Psoas muscle (tissue), 8 donors: ENCODE measurements around the gene CDH24. TPM values are rescaled to one million over a fixed set of nuclear protein-coding genes. Genes with fewer than 3 reads are reported as not detected.

ENCODE experiments used
- ATAC-seq, 4 donors: fragments of 200-7000 bp; cut with Tn5 transposase; one replicate each; pipeline ENCODE4 v1.9.1; 2020; ENCODE audit warnings: moderate library complexity in 3 of 4, mild to moderate bottlenecking in 2 of 4
- DNase-seq, 2 donors: peaks; one replicate each; pipeline ENCODE4 v3.0.0-alpha.2; 2020
- H3K27ac ChIP-seq: fragments of 200-600 bp; one replicate; pipeline ENCODE4 v1.8.0; 2022
- H3K27me3 ChIP-seq, 3 donors: fragments of 200-600 bp in 1 of 3; one replicate each; pipeline versions ENCODE4 v1.6.1 to v1.8.0; 2013 to 2022; ENCODE audit warnings: low read length in 2 of 3, mild to moderate bottlenecking in 2 of 3, moderate library complexity in 1 of 3; ENCODE audit not compliant: insufficient read depth in 3 of 3
- H3K36me3 ChIP-seq, 2 donors: fragments of 200-600 bp in 1 of 2; one replicate each; pipeline versions ENCODE4 v1.6.1 to v1.8.0; 2013 to 2022; ENCODE audit warnings: low read depth in 1 of 2, mild to moderate bottlenecking in 1 of 2, moderate library complexity in 1 of 2; ENCODE audit not compliant: insufficient read depth in 1 of 2
- H3K4me1 ChIP-seq: fragments of 200-600 bp; one replicate; pipeline ENCODE4 v1.8.0; 2022
- H3K4me3 ChIP-seq: fragments of 200-600 bp; one replicate; pipeline ENCODE4 v1.8.0; 2022; ENCODE audit warnings: mild to moderate bottlenecking
- H3K9me3 ChIP-seq: fragments of 200-600 bp; one replicate; pipeline ENCODE4 v1.8.0; 2022
- CTCF ChIP-seq: fragments of 200-600 bp; IDR thresholded peaks from one replicate; pipeline ENCODE4 v1.8.0; 2022; ENCODE audit warnings: antibody characterized with exemption
- WGBS, 3 donors: extraction: QIAGEN DNeasy Blood & Tissue Kit; methylation state at CpG; one replicate each; pipeline versions ENCODE4 v1.1.6 to v1.1.7; 2013; 5-methylcytosine and 5-hydroxymethylcytosine counted together
- intact Hi-C, 2 donors: fragments of 100-400 bp; cut with DNase I; formaldehyde crosslinking; loops; one replicate each; pipeline versions ENCODE4 v1.11.0 to v1.14.2; 2022
- polyA plus RNA-seq, 3 donors: library from polyadenylated mRNA; stranded (reverse); fragments of 200-250 nt; gene quantifications; one replicate each; pipeline ENCODE4 v1.2.3, GENCODE V29; 2013
- total RNA-seq, 4 donors: library from RNA; stranded (reverse); fragmentation: NEBNext Ultra II Directional in 2 of 4; extraction: Animal tissue kit (Norgen Biotek cat#: 25700) in 2 of 4; gene quantifications; one replicate each; pipeline versions ENCODE4 v1.2.1 to v1.2.4, GENCODE V29; 2021 to 2023
- donor health status: healthy with polysubstance abuse.
- donor health status: DM: no; HTN: no; CAD: no; lungs with moderate emphysema.
- donor health status: Bipolar disorder and iron deficiency.
- donor health status: healthy.
- donor health status: DM: yes; HTN: yes; CAD: no.
- donor health status: DM: no; HTN: no; CAD: no.
- donor health status: DM: no; HTN: no; CAD: no.
- donor health status: DM: yes; HTN: yes; CAD: no.

Gene CDH24
- total and polyA plus RNA-seq, 7 donors, result 0.30 to 0.77 (median 0.32) TPM

GRCh38 chr14:23104070-23104590 lies 46.8 kb upstream of the CDH24 start:
- 86 to 87% (median 87%) methylated on average over 6 of the region's 6 CpGs for WGBS, 3 donors
- peaks cover 0 to 3% of the 10 kb centered on the region in 2 donors for H3K36me3 ChIP-seq
- ATAC-seq (no peak), DNase-seq (no peak)
- H3K27me3 ChIP-seq, result no peaks in the 10 kb centered on the region
- no peak overlapping the region for H3K27ac ChIP-seq
- H3K4me1 ChIP-seq, result no peaks in the 10 kb centered on the region
- no peak overlapping the region for H3K4me3 ChIP-seq
- no peaks in the 10 kb centered on the region for H3K9me3 ChIP-seq
- intact Hi-C loops, result no loop called here
- TF ChIP-seq CTCF, result no peak

GRCh38 chr14:23103581-23103980 lies 46.3 kb upstream of the CDH24 start:
- H3K36me3 ChIP-seq, result peaks cover 0 to 8% of the 10 kb centered on the region in 2 donors
- no peaks in the 10 kb centered on the region for H3K4me1 ChIP-seq
- no peak for DNase-seq
- ATAC-seq, result no peak
- no peaks in the 10 kb centered on the region for H3K9me3 ChIP-seq
- H3K27ac ChIP-seq, result no peak overlapping the region
- 86 to 90% (median 87%) methylated on average over 4 of the region's 4 CpGs for WGBS, 3 donors
- intact Hi-C loops, result no loop called here
- no peaks in the 10 kb centered on the region for H3K27me3 ChIP-seq
- TF ChIP-seq CTCF, result no peak
- no peak overlapping the region for H3K4me3 ChIP-seq

- no peaks in the 10 kb centered on the region for H3K9me3 ChIP-seq
- TF ChIP-seq CTCF, result no peak
- WGBS, 3 donors, result 63 to 89% (median 70%) methylated on average over 2 of the region's 2 CpGs
- H3K36me3 ChIP-seq, result peaks cover 0 to 16% of the 10 kb centered on the region in 2 donors
- intact Hi-C loops, result no loop called here
- H3K4me1 ChIP-seq, result no peaks in the 10 kb centered on the region
- ATAC-seq (no peak), DNase-seq (no peak)
- H3K27me3 ChIP-seq, result no peaks in the 10 kb centered on the region
- no peak overlapping the region for H3K4me3 ChIP-seq
- no peak overlapping the region for H3K27ac ChIP-seq
These were observed 45.5 kb upstream of the CDH24 start for GRCh38 chr14:23102801-23103200.

- peaks cover 0 to 22% of the 10 kb centered on the region in 2 donors for H3K36me3 ChIP-seq
- no peak for DNase-seq
- no peak overlapping the region for H3K4me3 ChIP-seq
- 36 to 43% (median 43%) methylated on average over 10 of the region's 10 CpGs for WGBS, 3 donors
- peaks cover 6% of the 10 kb centered on the region for H3K4me1 ChIP-seq
- no peak for ATAC-seq
- H3K9me3 ChIP-seq, result no peaks in the 10 kb centered on the region
- no peak overlapping the region for H3K27ac ChIP-seq
- no peak for TF ChIP-seq CTCF
- H3K27me3 ChIP-seq, result no peaks in the 10 kb centered on the region
- intact Hi-C loops, result no loop called here
These were observed 44.8 kb upstream of the CDH24 start for GRCh38 chr14:23101986-23102625.
